K562 (cell line): Measurements from ENCODE around the gene DNASE1L2. TPM values are rescaled to one million over a fixed set of nuclear protein-coding genes. Genes with fewer than 3 reads are reported as not detected.
A peak's percentile ranks its signal among the peaks of the same experiment; 100 is the strongest.

Source experiments
- ATAC-seq: fragments of 200-7000 bp; cut with Tn5 transposase; 3 replicates; pipeline ENCODE4 v1.9.1; 2020; ENCODE audit warnings: moderate library complexity
- BruUV-seq: library from RNA; stranded (reverse); fragments of 400-500 nt; replicated peaks from 2 replicates; lab custom pipeline; 2021; lab: Mats Ljungman, UMichigan
- CTCF ChIA-PET: fragments of 300-600 bp; formaldehyde crosslinking; extraction: SDS; loops from one replicate; lab custom pipeline; 2021; ENCODE audit warnings: low intra/inter-chr PET ratio; lab: Yijun Ruan, JAX
- POLR2A ChIA-PET: fragments of 300-600, 350-650 bp; sonication (Branson Sonifier 250); formaldehyde crosslinking; extraction: SDS; loops from one replicate; lab custom pipeline; 2021; ENCODE audit warnings: antibody characterized with exemption, inconsistent platforms; lab: Yijun Ruan, JAX
- DNase-seq, 4 experiments: peaks; one replicate each; pipeline versions ENCODE4 v3.0.0 to v3.0.0-alpha.2; 2011 to 2018; ENCODE audit warnings: low spot score in 3 of 4, mixed read lengths in 3 of 4; ENCODE audit errors: extremely low read depth in 1 of 4
- FAIRE-seq: peaks from 2 replicates; lab custom pipeline; 2011; peaks lifted over from hg19 to GRCh38; lab: Jason Lieb, UNC
- H2AFZ ChIP-seq: 2 replicates; pipeline ENCODE4 v1.6.0; 2011; ENCODE audit warnings: low read depth, low read length, control low read depth, inconsistent platforms
- H3K27ac ChIP-seq: fragments of 200-600 bp; 3 replicates; pipeline ENCODE4 v1.8.0; 2011; ENCODE audit warnings: low read depth, mild to moderate bottlenecking, control low read depth, inconsistent platforms, low read length, moderate library complexity, mixed read lengths; ENCODE audit errors: extremely low read depth
- H3K27me3 ChIP-seq, 2 experiments: fragments of 300-600 bp in 1 of 2; 2 replicates in 1 of 2; 3 replicates in 1 of 2; pipeline versions ENCODE4 v1.6.0 to v1.8.0; 2011; ENCODE audit warnings: inconsistent platforms in 2 of 2, low read length in 2 of 2, mild to moderate bottlenecking in 1 of 2, mixed read lengths in 1 of 2, moderate library complexity in 1 of 2; ENCODE audit not compliant: control insufficient read depth in 2 of 2, insufficient read depth in 2 of 2
- H3K36me3 ChIP-seq: fragments of 300-600 bp; 3 replicates; pipeline ENCODE4 v1.8.0; 2011; ENCODE audit warnings: mild to moderate bottlenecking, low read length, inconsistent platforms; ENCODE audit not compliant: control insufficient read depth, insufficient read depth
- H3K4me1 ChIP-seq, 2 experiments: fragments of 200-600 bp in 1 of 2; replicated peaks in 1 of 2; 2 replicates in 1 of 2; 3 replicates in 1 of 2; pipeline versions ENCODE4 v1.5.1 to v1.8.0; 2011; ENCODE audit warnings: inconsistent platforms in 2 of 2, low read length in 2 of 2, mild to moderate bottlenecking in 1 of 2, mixed read lengths in 1 of 2, moderate library complexity in 1 of 2; ENCODE audit not compliant: control insufficient read depth in 2 of 2, insufficient read depth in 2 of 2
- H3K4me2 ChIP-seq: 2 replicates; pipeline ENCODE4 v1.6.1; 2011; ENCODE audit warnings: low read length, control low read depth, inconsistent platforms, mixed read lengths; ENCODE audit not compliant: insufficient read depth
- H3K4me3 ChIP-seq: fragments of 200-600 bp; sonication (generic), shearing (Covaris generic); 2 replicates; pipeline ENCODE4 v1.5.1; 2016; ENCODE audit warnings: control low read depth, inconsistent platforms
- H3K79me2 ChIP-seq: fragments of 200-600 bp; 3 replicates; pipeline ENCODE4 v1.8.0; 2011; ENCODE audit warnings: low read length, inconsistent platforms; ENCODE audit not compliant: control insufficient read depth, insufficient read depth
- H3K9ac ChIP-seq, 2 experiments: 2 replicates each; pipeline versions ENCODE4 v1.6.0 to v1.6.1; 2011; ENCODE audit warnings: low read depth in 2 of 2, low read length in 2 of 2, control low read depth in 1 of 2, inconsistent platforms in 1 of 2, mild to moderate bottlenecking in 1 of 2, mixed read lengths in 1 of 2; ENCODE audit not compliant: insufficient read depth in 1 of 2
- H3K9me1 ChIP-seq: one replicate; pipeline ENCODE4 v1.6.0; 2011; ENCODE audit warnings: inconsistent platforms, mild to moderate bottlenecking, low read length, moderate library complexity; ENCODE audit not compliant: control insufficient read depth, insufficient read depth
- H3K9me3 ChIP-seq: replicated peaks from 2 replicates; pipeline ENCODE4 v1.5.1; 2011; ENCODE audit warnings: low read depth, low read length, inconsistent platforms; ENCODE audit not compliant: control insufficient read depth, insufficient read depth
- H4K20me1 ChIP-seq: replicated peaks from 2 replicates; pipeline ENCODE4 v1.6.1; 2011; ENCODE audit warnings: low read length, inconsistent platforms, mixed read lengths; ENCODE audit not compliant: control insufficient read depth, insufficient read depth
- HSF4 ChIP-seq: fragments of 250-450 bp; sonication (Bioruptor Pico); IDR thresholded peaks from 2 replicates; pipeline ENCODE4 v2.1.2; 2022; ENCODE audit warnings: mild to moderate bottlenecking, moderate library complexity, borderline replicate concordance
- ILK ChIP-seq: fragments of 450-650 bp; IDR thresholded peaks from 2 replicates; pipeline ENCODE4 v1.6.1; 2016; ENCODE audit warnings: missing genetic modification characterization, low read depth, mild to moderate bottlenecking, missing compliant biosample characterization, moderate library complexity, borderline replicate concordance
- KDM5B ChIP-seq: fragments of 200-600 bp; sonication (generic); IDR thresholded peaks from 2 replicates; pipeline ENCODE4 v1.6.1; 2012; ENCODE audit warnings: low read depth, mild to moderate bottlenecking, moderate library complexity, low read length, control low read depth, inconsistent platforms; ENCODE audit not compliant: insufficient replicate concordance
- RBFOX2 ChIP-seq: fragments of 200-400 bp; formaldehyde crosslinking; IDR thresholded peaks from 2 replicates; pipeline ENCODE4 v1.6.1; 2017; ENCODE audit warnings: low read depth, mild to moderate bottlenecking, low read length, moderate library complexity
- ZKSCAN8 ChIP-seq: fragments of 200-800 bp; sonication (Bioruptor generic); IDR thresholded peaks from 2 replicates; pipeline ENCODE4 v1.6.1; 2016; ENCODE audit warnings: missing genetic modification characterization, missing compliant biosample characterization
- WGBS: fragments of 100-300 bp; shearing (Covaris generic); methylation state at CpG from one replicate; pipeline ENCODE4 v1.1.6; 2016; ENCODE audit warnings: low coverage, mixed read lengths; ENCODE audit not compliant: insufficient coverage; ENCODE audit errors: missing lambda C conversion rate; 5-methylcytosine and 5-hydroxymethylcytosine counted together
- in situ Hi-C: fragments of 300-500 bp; cut with MboI; formaldehyde crosslinking; loops from 4 replicates; pipeline ENCODE4 v1.15.0; 2018; ENCODE audit warnings: inconsistent platforms, mixed read lengths
- intact Hi-C: fragments of 100-400 bp; cut with micrococcal nuclease; formaldehyde crosslinking; loops from 2 replicates; pipeline ENCODE4 v1.14.2; 2022
- polyA plus RNA-seq, 8 experiments: library from polyadenylated mRNA; depleted of rRNA in 4 of 8; stranded (reverse) in 5 of 8; unstranded in 3 of 8; fragments of >200 nt; fragmentation: Nextera tagmentation in 2 of 8; fragmentation: Illumina TruSeq in 1 of 8; extraction: Ambion mirVana in 2 of 8; extraction: Trizol in 1 of 8; gene quantifications; 2 replicates each; pipeline versions ENCODE4 v1.2.1 to v1.2.3, GENCODE V29; 2011 to 2014; ENCODE audit warnings: inconsistent platforms in 1 of 8, missing spikeins in 1 of 8
- total RNA-seq, 7 experiments: library from RNA; depleted of rRNA in 6 of 7; stranded (reverse); fragments of >200 nt in 6 of 7; fragmentation: Illumina TruSeq in 2 of 7; extraction: Trizol in 2 of 7; gene quantifications; 2 replicates each; pipeline versions ENCODE4 v1.2.1 to v1.2.3, GENCODE V29; 2011 to 2021; ENCODE audit warnings: low replicate concordance in 1 of 7

The DNASE1L2 gene
- total and polyA plus RNA-seq, 9 of the 15 experiments (the other 6 are each of a cell fraction or from before 2014, with no cell fraction given), result 0.08 to 2.7 (median 1.7) TPM; not detected in 1

DNA sequence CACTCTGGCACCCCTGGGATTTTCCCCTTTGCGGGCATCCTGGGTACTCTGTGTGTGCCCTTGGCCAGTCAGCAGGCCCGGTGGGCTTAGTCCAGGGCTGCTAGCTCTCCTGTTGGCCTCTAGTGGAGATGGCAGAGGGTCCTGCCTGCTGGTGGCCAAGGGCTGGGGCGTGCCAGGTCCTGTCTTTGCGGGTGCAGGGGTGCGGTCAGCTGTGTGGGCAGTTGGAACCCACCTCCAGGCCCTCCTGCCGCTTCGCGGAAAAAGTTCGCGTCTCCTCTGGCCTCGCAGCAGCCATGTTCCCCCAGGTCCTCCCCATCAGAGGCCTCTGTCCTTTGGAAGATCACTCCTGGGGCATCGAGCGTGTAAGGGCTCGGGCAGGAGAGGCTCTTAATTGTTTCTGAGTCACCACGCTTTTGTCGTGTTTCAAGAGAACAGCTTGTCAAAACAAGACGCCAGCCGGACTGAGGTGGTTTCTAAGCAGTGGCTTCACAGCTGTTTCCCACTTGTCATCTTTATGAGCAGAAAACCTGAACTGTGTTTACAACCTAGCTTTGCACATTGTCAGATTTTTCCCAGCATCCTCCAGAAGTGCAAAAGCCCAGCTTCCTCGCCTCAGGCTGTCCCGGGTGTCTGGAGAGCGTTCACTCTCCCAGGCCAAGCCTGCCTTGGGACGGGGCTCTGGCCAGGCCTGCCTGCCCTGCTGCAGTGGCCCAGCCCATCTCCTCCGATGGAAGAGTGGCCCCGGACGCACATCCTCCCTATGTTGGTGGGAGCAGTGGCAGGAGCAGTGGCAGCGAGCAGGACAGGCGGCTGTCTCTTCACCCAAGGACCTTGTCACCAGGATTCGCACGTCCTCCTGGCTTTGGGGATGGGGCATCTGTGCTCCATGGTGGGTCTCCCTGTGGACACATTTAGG, 5.0 kb upstream of the DNASE1L2 start:
- peaks cover 7% of the 10 kb centered on the region for H4K20me1 ChIP-seq
- H3K9me3 ChIP-seq, result no peaks in the 10 kb centered on the region
- POLR2A ChIA-PET, result interaction anchor here (1.1 to 3.7 kb wide), 3 partner anchors 8 to 13 kb away, joined by 3 to 29 read pairs (median 19); partner anchors contain the start of gene E4F1
- H3K36me3 ChIP-seq, result peaks cover 93% of the 10 kb centered on the region; the same call in 2 of the 3 replicates
- ATAC-seq, result no peak
- DNase-seq, result no peak
- H3K79me2 ChIP-seq, result peaks cover 24% of the 10 kb centered on the region
- H3K9me1 ChIP-seq, result no peaks in the 10 kb centered on the region
- no peak for FAIRE-seq
- BruUV-seq, result no TSS peak
- H3K9ac ChIP-seq, result peak overlapping the region in 1 of 2 experiments; percentile 35; a peak in 1 of 4 replicates
- 90% methylated on average over 21 of the region's 29 CpGs for WGBS
- in situ Hi-C loops, result no loop called here
- CTCF ChIA-PET, result no interaction called here
- H3K27me3 ChIP-seq, result no peaks in the 10 kb centered on the region
- intact Hi-C loops, result no loop called here
- H3K4me1 ChIP-seq, result peaks cover 3 to 58% of the 10 kb centered on the region in 2 experiments; a peak in 3 of 5 replicates
- no peak overlapping the region for H3K27ac ChIP-seq
- no peak for TF ChIP-seq ILK (tag)
- no peak for TF ChIP-seq KDM5B
- TF ChIP-seq HSF4 (CRISPR knock-in tag), result no peak
- TF ChIP-seq RBFOX2, result peak; percentile 47; the same call in 1 of the 2 replicates
- TF ChIP-seq ZKSCAN8, result no peak
- H2AFZ ChIP-seq, result no peak overlapping the region
- H3K4me3 ChIP-seq, result no peak overlapping the region
- H3K4me2 ChIP-seq, result no peak overlapping the region
